HepG2 (cell line): ENCODE measurements around the gene IL22RA1.

Experiments
- ATAD3A ChIP-seq: sonication (generic); formaldehyde crosslinking; IDR thresholded peaks from 2 replicates; pipeline ENCODE4 v1.4.0; 2020; ENCODE audit warnings: missing genetic modification reagents
- CREB1 ChIP-seq, 2 experiments: fragments of 450-650 bp in 1 of 2; IDR thresholded peaks; 2 replicates each; pipeline ENCODE4 v1.6.1; 2016 to 2017; ENCODE audit warnings: control low read depth in 1 of 2, mild to moderate bottlenecking in 1 of 2, missing compliant biosample characterization in 1 of 2, missing genetic modification characterization in 1 of 2
- KLF16 ChIP-seq, 2 experiments: sonication (generic) in 1 of 2; formaldehyde crosslinking in 1 of 2; IDR thresholded peaks; 2 replicates each; pipeline versions ENCODE4 v1.6.1 to v1.8.0; 2016 to 2023; ENCODE audit warnings: missing genetic modification reagents in 2 of 2, missing compliant biosample characterization in 1 of 2

- no peak for TF ChIP-seq KLF16 (CRISPR knock-in tag; IDR thresholded peaks at IDR 0.05)
- TF ChIP-seq ATAD3A (CRISPR knock-in tag): no peak
- no peak for TF ChIP-seq CREB1 (IDR thresholded peaks at IDR 0.05)
- TF ChIP-seq CREB1 (CRISPR knock-in tag; IDR thresholded peaks at IDR 0.05): no peak
These were observed 19.3 kb upstream of the IL22RA1 start for GRCh38 chr1:24162201-24162600.
